WTC11 (cell line): ENCODE measurements around the gene DCLK1. TPM values are rescaled to one million over a fixed set of nuclear protein-coding genes. Genes with fewer than 3 reads are reported as not detected.

Experiments used
- ATAC-seq: fragments of 200-7000 bp; cut with Tn5 transposase; 2 replicates; pipeline ENCODE4 v1.10.0; 2021; ENCODE audit warnings: mild to moderate bottlenecking, moderate library complexity
- CTCF ChIA-PET: fragments of 300-600 bp; sonication (Branson Sonifier 250); formaldehyde crosslinking; loops from one replicate; lab custom pipeline; 2021; ENCODE audit warnings: antibody characterized with exemption; lab: Charles Lee
- POLR2A ChIA-PET: fragments of 350-600 bp; sonication (Branson Sonifier 250); formaldehyde crosslinking; loops from one replicate; lab custom pipeline; 2021; ENCODE audit warnings: antibody characterized with exemption; lab: Charles Lee
- DNase-seq: peaks from one replicate; pipeline ENCODE4 v3.0.0; 2021; ENCODE audit warnings: low spot score
- H3K27ac Mint-ChIP-seq: 2 replicates; pipeline ENCODE4 v1.8.0; 2021; ENCODE audit warnings: mixed read lengths
- H3K27me3 Mint-ChIP-seq: 2 replicates; pipeline ENCODE4 v1.8.0; 2021; ENCODE audit warnings: low read depth, mild to moderate bottlenecking, moderate library complexity, mixed read lengths
- H3K36me3 Mint-ChIP-seq: 2 replicates; pipeline ENCODE4 v1.8.0; 2021; ENCODE audit warnings: mixed read lengths
- H3K4me1 Mint-ChIP-seq: 2 replicates; pipeline ENCODE4 v1.8.0; 2022; ENCODE audit warnings: mixed read lengths
- H3K4me3 Mint-ChIP-seq: 2 replicates; pipeline ENCODE4 v1.8.0; 2021; ENCODE audit warnings: mild to moderate bottlenecking, moderate library complexity, mixed read lengths
- H3K9me3 Mint-ChIP-seq: 2 replicates; pipeline ENCODE4 v1.8.0; 2021; ENCODE audit warnings: mixed read lengths
- AFF4 ChIP-seq: sonication (generic); formaldehyde crosslinking; IDR thresholded peaks from 2 replicates; pipeline ENCODE4 v1.8.1; 2023; ENCODE audit warnings: mild to moderate bottlenecking, missing genetic modification reagents, borderline replicate concordance
- CDX4 ChIP-seq: fragments of 250-450 bp; sonication (Bioruptor Pico); IDR thresholded peaks from 2 replicates; pipeline ENCODE4 v1.9.0; 2021; ENCODE audit warnings: moderate library complexity, mild to moderate bottlenecking, inconsistent platforms, borderline replicate concordance
- CREM ChIP-seq: sonication (generic); formaldehyde crosslinking; IDR thresholded peaks from 2 replicates; pipeline ENCODE4 v1.8.1; 2022; ENCODE audit warnings: mild to moderate bottlenecking, missing genetic modification reagents, moderate library complexity
- E2F4 ChIP-seq: sonication (generic); formaldehyde crosslinking; IDR thresholded peaks from 2 replicates; pipeline ENCODE4 v1.8.1; 2022; ENCODE audit warnings: low read depth, mild to moderate bottlenecking, moderate library complexity, missing genetic modification reagents, borderline replicate concordance
- ELF4 ChIP-seq: sonication (generic); formaldehyde crosslinking; IDR thresholded peaks from 2 replicates; pipeline ENCODE4 v1.8.1; 2022; ENCODE audit warnings: low read depth, mild to moderate bottlenecking, moderate library complexity, missing genetic modification reagents
- FOXP1 ChIP-seq: sonication (generic); formaldehyde crosslinking; IDR thresholded peaks from 2 replicates; pipeline ENCODE4 v1.8.0; 2022; ENCODE audit warnings: missing genetic modification reagents, mild to moderate bottlenecking, moderate library complexity, borderline replicate concordance
- MAX ChIP-seq: sonication (generic); formaldehyde crosslinking; IDR thresholded peaks from 2 replicates; pipeline ENCODE4 v1.8.0; 2022; ENCODE audit warnings: mild to moderate bottlenecking, missing genetic modification reagents
- NFATC4 ChIP-seq: fragments of 250-450 bp; sonication (Bioruptor Pico); IDR thresholded peaks from 2 replicates; pipeline ENCODE4 v1.9.0; 2021; ENCODE audit warnings: mild to moderate bottlenecking
- PRDM15 ChIP-seq: sonication (generic); formaldehyde crosslinking; IDR thresholded peaks from 2 replicates; pipeline ENCODE4 v1.8.0; 2022; ENCODE audit warnings: missing genetic modification reagents
- ZNF317 ChIP-seq: sonication (generic); formaldehyde crosslinking; IDR thresholded peaks from 2 replicates; pipeline ENCODE4 v1.8.1; 2023; ENCODE audit warnings: low read depth, mild to moderate bottlenecking, moderate library complexity, missing genetic modification reagents, borderline replicate concordance
- ZNF425 ChIP-seq: fragments of 250-450 bp; sonication (Bioruptor Pico); conservative IDR thresholded peaks from 2 replicates; pipeline ENCODE4 v1.9.0; 2021; ENCODE audit warnings: mild to moderate bottlenecking
- total RNA-seq: library from RNA; stranded (reverse); gene quantifications from 3 replicates; pipeline ENCODE4 v1.2.3, GENCODE V29; 2021

The DCLK1 gene
- total RNA-seq, 1 experiment from 2014 or later: 18.5 TPM

- TF ChIP-seq ELF4 (CRISPR knock-in tag) (no peak), AFF4 (CRISPR knock-in tag) (no peak), CDX4 (no peak), NFATC4 (no peak), E2F4 (CRISPR knock-in tag) (no peak)
Measured at GRCh38 chr13:35768551-35768950, 362.6 kb downstream of the DCLK1 start (continued).

GRCh38 chr13:35768073-35768472 lies 363.1 kb downstream of the DCLK1 start:
- DNase-seq: no peak
- Mint-ChIP-seq H3K9me3 (no peaks in the 10 kb centered on the region), H3K27ac (no peak overlapping the region), H3K27me3 (no peaks in the 10 kb centered on the region; the same call in 1 of the 2 replicates), H3K4me1 (0 out of 2 replicates have a peak, but pooled peaks cover 2% of the 10 kb centered on the region), H3K4me3 (no peak overlapping the region), H3K36me3 (no peaks in the 10 kb centered on the region)
- POLR2A ChIA-PET: no interaction called here
- ATAC-seq: no peak
- CTCF ChIA-PET: interaction anchor here (1.3 to 1.6 kb wide), 2 partner anchors 21 to 50 kb away, joined by 3 to 5 read pairs; no protein-coding TSS in a partner anchor
- no peak for TF ChIP-seq ZNF317 (CRISPR knock-in tag)
- TF ChIP-seq, all 79 proteins: peak for 0

GRCh38 chr13:35767256-35767976 lies 363.8 kb downstream of the DCLK1 start:
- Mint-ChIP-seq H3K27me3 (no peaks in the 10 kb centered on the region; the same call in 1 of the 2 replicates), H3K27ac (no peak overlapping the region), H3K4me3 (no peak overlapping the region), H3K36me3 (no peaks in the 10 kb centered on the region), H3K9me3 (no peaks in the 10 kb centered on the region), H3K4me1 (0 out of 2 replicates have a peak, but pooled peaks cover 2% of the 10 kb centered on the region)
- DNase-seq (no peak), ATAC-seq (no peak)
- no peak for TF ChIP-seq CREM (CRISPR knock-in tag)
- TF ChIP-seq FOXP1 (CRISPR knock-in tag): no peak
- no peak for TF ChIP-seq PRDM15 (CRISPR knock-in tag)
- no peak for TF ChIP-seq MAX (CRISPR knock-in tag)
- TF ChIP-seq ZNF317 (CRISPR knock-in tag): no peak
- TF ChIP-seq ZNF425: no peak
- ChIA-PET POLR2A (no interaction called here), CTCF (interaction anchor here (1.3 to 1.6 kb wide), 2 partner anchors 22 to 51 kb away, joined by 3 to 5 read pairs; no protein-coding TSS in a partner anchor)
